Rectal smooth muscle tissue (tissue), 1 donor: Measurements from ENCODE around the gene STK11.
A peak's percentile ranks its signal among the peaks of the same experiment; 100 is the strongest.
"Not testable (repeated sequence)": the region's sequence is repeated elsewhere in the genome, so short reads cannot be mapped to it uniquely, and the experiment has no call there.

Experiments used
- H3K27ac ChIP-seq: one replicate; pipeline ENCODE4 v1.7.0; 2013; ENCODE audit warnings: low read depth, low read length, inconsistent platforms
- H3K27me3 ChIP-seq: one replicate; pipeline ENCODE4 v1.7.0; 2013; ENCODE audit warnings: low read length; ENCODE audit not compliant: control insufficient read depth, insufficient read depth
- H3K36me3 ChIP-seq: one replicate; pipeline ENCODE4 v1.7.0; 2013; ENCODE audit warnings: low read length; ENCODE audit not compliant: control insufficient read depth, insufficient read depth
- H3K4me1 ChIP-seq: one replicate; pipeline ENCODE4 v1.7.0; 2013; ENCODE audit warnings: low read length; ENCODE audit not compliant: control insufficient read depth, insufficient read depth
- H3K4me3 ChIP-seq: one replicate; pipeline ENCODE4 v1.7.0; 2013; ENCODE audit warnings: low read length
- H3K9ac ChIP-seq: one replicate; pipeline ENCODE4 v1.7.0; 2013; ENCODE audit warnings: low read length

The STK11 gene

DNA sequence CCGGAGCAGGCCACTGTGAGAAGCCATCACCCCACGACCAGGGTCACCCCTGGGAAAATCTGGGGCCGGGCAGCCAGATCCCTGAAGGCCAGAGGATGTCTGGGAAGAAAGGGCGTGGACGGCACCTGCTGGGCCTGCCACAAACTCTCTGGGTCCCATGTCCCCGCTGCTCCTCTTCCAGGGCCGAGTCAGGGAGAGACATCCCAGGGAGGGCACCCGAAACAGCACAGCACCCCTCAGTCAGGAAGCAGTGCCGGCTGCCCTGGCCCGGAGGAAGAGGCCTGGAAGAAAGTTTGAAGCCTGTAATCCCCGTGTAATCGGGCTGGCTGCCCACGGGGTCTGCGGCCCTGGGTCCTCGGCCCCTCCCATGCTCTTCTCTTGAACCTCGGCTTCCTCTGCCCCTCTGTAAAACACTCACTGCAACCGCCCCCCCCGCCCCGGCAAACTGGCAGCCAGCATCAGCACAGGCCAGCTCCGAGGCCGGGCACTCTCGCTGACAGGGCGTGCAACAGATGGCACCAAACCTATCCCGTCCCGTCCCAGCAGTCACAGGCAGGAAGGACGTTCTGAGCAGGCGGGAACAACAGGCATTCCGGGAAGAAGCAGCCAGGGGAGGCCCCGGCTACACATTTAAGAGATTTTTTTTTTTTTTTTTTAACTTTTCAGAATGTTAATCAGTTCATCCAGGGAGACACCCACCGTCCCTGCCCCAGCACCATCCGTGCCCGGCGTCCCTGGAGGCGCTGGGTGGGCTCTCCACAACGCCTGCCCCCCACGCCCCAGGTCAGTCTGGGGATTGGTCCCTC lies 33.0 kb upstream of the STK11 start:
- no peaks in the 10 kb centered on the region for H3K27me3 ChIP-seq
- peak overlapping the region; percentile 86 for H3K27ac ChIP-seq
- H3K36me3 ChIP-seq, result peaks cover 4% of the 10 kb centered on the region
- peak overlapping the region; percentile 76 for H3K4me3 ChIP-seq
- peak overlapping the region; percentile 49 for H3K9ac ChIP-seq
- peaks cover 33% of the 10 kb centered on the region for H3K4me1 ChIP-seq

- peak overlapping the region; percentile 86 for H3K27ac ChIP-seq
- peak overlapping the region; percentile 42 for H3K9ac ChIP-seq
- peak overlapping the region; percentile 76 for H3K4me3 ChIP-seq
- H3K27me3 ChIP-seq, result no peaks in the 10 kb centered on the region
- H3K4me1 ChIP-seq, result peaks cover 30% of the 10 kb centered on the region
- peaks cover 4% of the 10 kb centered on the region for H3K36me3 ChIP-seq
Measured at GRCh38 chr19:1173159-1173844, 32.3 kb upstream of the STK11 start.

GRCh38 chr19:1173845-1174809 lies 31.5 kb upstream of the STK11 start, which contains the start of gene SBNO2:
TSS of gene SBNO2 (minus strand) at chr19:1174268. CDS start at chr19:1154276, 19,992 bp downstream.
- H3K4me1 ChIP-seq, result peaks cover 24% of the 10 kb centered on the region

GRCh38 chr19:1177322-1178114 lies 28.1 kb upstream of the STK11 start:
- Histone ChIP-seq H3K27me3 (no peaks in the 10 kb centered on the region), H3K4me1 (no peaks in the 10 kb centered on the region), H3K27ac (no peak overlapping the region), H3K36me3 (no peaks in the 10 kb centered on the region), H3K4me3 (no peak overlapping the region), H3K9ac (no peak overlapping the region)

More at GRCh38 chr19:1173845-1174809, 31.5 kb upstream of the STK11 start, which contains the start of gene SBNO2:
- Histone ChIP-seq H3K36me3 (peaks cover 4% of the 10 kb centered on the region), H3K9ac (peak within 1 kb of the TSS; percentile 42), H3K27me3 (no peaks in the 10 kb centered on the region), H3K27ac (peak within 1 kb of the TSS; percentile 86), H3K4me3 (peak within 1 kb of the TSS; percentile 76)

DNA sequence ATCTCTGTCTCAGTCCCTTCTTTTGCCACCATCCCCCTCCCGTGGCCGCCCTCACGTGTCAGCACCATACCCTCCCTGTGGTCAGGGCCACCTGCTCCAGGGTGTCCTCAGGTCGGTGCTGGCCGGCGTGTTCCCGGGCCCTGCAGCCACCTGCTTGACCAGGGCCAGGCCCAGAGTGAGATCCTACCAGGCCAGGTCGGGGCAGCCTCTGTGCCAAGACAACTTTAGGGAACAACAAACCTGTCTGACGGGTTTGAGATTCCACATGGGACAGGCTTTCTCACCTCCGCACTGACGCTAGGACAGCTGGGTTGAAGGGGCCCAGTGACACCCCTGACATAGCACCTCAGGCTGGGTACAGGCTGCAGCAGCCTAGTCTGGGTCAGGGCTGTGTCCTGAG lies 24.0 kb upstream of the STK11 start:
- H3K4me3 ChIP-seq, result no peak overlapping the region
- no peak overlapping the region for H3K27ac ChIP-seq
- H3K4me1 ChIP-seq, result no peaks in the 10 kb centered on the region
- H3K27me3 ChIP-seq, result no peaks in the 10 kb centered on the region
- H3K36me3 ChIP-seq, result no peaks in the 10 kb centered on the region
- H3K9ac ChIP-seq, result no peak overlapping the region

DNA sequence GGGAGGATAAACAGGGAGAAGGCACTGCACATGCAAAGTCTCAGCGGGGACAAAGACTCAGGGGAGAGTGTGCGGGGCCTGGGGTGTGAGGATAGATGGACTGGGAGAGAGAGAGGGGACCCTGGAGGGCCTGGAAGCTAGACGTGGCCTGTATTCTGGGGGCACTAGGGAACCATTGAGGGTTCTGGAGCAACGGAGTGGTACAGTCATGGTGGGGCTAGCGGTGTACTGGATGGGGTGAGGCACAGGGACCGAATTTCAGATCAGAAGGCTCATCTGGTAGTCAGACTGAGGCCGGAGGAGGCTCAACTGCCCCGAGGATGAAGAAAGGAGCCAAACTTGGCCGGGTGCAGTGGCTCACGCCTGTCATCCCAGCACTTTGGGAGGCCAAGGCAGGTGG lies 23.5 kb upstream of the STK11 start:
- Histone ChIP-seq H3K27me3 (no peaks in the 10 kb centered on the region), H3K9ac (no peak overlapping the region), H3K4me1 (no peaks in the 10 kb centered on the region), H3K36me3 (no peaks in the 10 kb centered on the region), H3K4me3 (no peak overlapping the region), H3K27ac (no peak overlapping the region)

GRCh38 chr19:1182727-1183126 lies 22.9 kb upstream of the STK11 start:
- Histone ChIP-seq H3K4me3 (no peak overlapping the region), H3K36me3 (no peaks in the 10 kb centered on the region), H3K27ac (no peak overlapping the region), H3K9ac (no peak overlapping the region), H3K27me3 (no peaks in the 10 kb centered on the region), H3K4me1 (no peaks in the 10 kb centered on the region)

DNA sequence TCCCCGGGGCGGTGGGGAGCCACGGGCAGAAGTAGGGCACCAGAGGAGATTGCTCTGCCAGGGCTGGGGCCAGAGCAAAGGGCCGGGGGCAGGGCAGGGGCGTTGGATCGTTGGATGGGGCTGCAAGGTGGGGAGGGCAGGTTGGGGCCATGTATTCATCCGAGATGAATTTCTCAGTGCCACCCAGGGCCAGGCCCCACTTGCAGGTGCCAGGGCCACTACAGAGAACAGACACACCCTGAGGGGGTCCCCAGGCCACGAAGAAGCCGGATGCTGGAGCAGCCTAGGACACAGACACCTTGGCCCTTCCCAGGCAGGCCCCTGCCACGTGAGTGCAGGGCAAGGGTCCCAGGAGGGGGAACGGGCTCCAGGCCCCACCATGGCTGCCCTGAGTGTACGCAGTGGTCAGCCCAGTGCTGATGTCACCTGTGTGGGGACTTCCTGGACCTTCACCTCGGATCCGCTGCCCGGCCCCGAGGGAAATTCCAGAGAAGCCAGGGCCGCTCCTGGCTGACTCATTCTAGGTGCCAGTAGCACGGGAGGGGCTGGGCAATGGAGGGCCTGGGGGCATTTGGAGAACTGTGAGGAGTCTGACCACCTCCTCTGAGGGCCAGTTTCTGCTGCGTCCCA lies 21.9 kb upstream of the STK11 start:
- no peak overlapping the region for H3K4me3 ChIP-seq
- H3K4me1 ChIP-seq, result no peaks in the 10 kb centered on the region
- no peaks in the 10 kb centered on the region for H3K27me3 ChIP-seq
- H3K9ac ChIP-seq, result no peak overlapping the region
- no peaks in the 10 kb centered on the region for H3K36me3 ChIP-seq
- H3K27ac ChIP-seq, result no peak overlapping the region

DNA sequence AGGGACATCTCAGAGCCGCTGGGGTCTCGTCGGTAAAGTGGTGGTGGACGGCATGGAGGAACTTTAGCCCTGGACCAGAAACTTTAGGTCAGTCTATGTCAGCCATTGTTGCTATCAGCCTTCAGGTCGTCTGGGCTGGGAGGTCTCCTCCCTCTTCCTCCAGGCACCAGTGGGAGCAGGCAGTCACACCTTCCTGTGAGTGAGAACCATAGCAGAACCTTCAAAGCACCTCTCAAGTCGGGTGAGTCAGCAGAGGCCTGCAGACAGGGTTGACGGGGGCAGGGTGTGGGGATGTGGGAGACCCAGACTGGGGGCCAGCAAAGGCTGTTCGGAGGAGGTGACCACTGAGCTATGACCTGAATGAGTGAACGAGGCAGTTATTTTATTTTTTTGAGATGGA lies 16.2 kb upstream of the STK11 start:
- Histone ChIP-seq H3K4me1 (no peaks in the 10 kb centered on the region), H3K36me3 (no peaks in the 10 kb centered on the region), H3K4me3 (no peak overlapping the region), H3K9ac (no peak overlapping the region), H3K27ac (no peak overlapping the region), H3K27me3 (no peaks in the 10 kb centered on the region)

DNA sequence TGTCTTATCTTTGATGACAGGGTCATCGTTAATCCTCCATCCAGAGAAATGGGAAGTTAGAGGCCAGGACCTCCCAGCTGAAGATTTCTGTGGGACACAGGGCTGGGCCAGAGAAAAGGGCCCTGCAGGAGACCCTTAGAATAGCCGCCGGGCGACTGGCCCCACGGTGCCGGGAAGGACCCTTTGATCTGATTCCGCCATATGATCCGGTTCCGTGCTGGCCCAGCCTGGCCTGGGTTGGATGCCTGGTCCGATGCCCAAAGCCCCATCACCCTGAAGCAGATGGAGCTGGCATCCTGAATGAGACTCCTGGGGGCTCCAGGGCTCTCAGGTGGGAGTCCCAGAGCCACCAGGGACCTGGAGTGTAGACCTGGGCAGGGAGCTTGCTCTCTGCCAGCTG lies 6.0 kb upstream of the STK11 start:
- H3K4me3 ChIP-seq, result no peak overlapping the region
- no peaks in the 10 kb centered on the region for H3K27me3 ChIP-seq
- no peaks in the 10 kb centered on the region for H3K4me1 ChIP-seq
- H3K9ac ChIP-seq, result no peak overlapping the region
- no peak overlapping the region for H3K27ac ChIP-seq
- no peaks in the 10 kb centered on the region for H3K36me3 ChIP-seq

- H3K27ac ChIP-seq, H3K36me3 ChIP-seq: not testable (repeated sequence)
Measured at GRCh38 chr19:1200614-1201013, 5.0 kb upstream of the STK11 start.

More at GRCh38 chr19:1200614-1201013, 5.0 kb upstream of the STK11 start:
- H3K27me3 ChIP-seq, H3K9ac ChIP-seq, H3K4me1 ChIP-seq, H3K4me3 ChIP-seq: not testable (repeated sequence)
